HL-60 (cell line): ENCODE measurements around the gene ATG2B.

ENCODE experiments used
- DNase-seq, 2 experiments: peaks; one replicate each; pipeline ENCODE4 v3.0.0-alpha.2; 2010 to 2020; ENCODE audit warnings: low read depth in 1 of 2, low spot score in 1 of 2
- H3K27ac ChIP-seq: fragments of 250-450 bp; sonication (Bioruptor Pico); replicated peaks from 2 replicates; pipeline ENCODE4 v1.5.1; 2020; ENCODE audit warnings: mild to moderate bottlenecking, moderate library complexity
- H3K27me3 ChIP-seq: fragments of 250-450 bp; sonication (Bioruptor Pico); 2 replicates; pipeline ENCODE4 v1.5.1; 2021; ENCODE audit warnings: mild to moderate bottlenecking, moderate library complexity; ENCODE audit not compliant: insufficient read depth, poor library complexity, severe bottlenecking
- H3K4me3 ChIP-seq: replicated peaks from 2 replicates; pipeline ENCODE4 v1.5.1; 2011; ENCODE audit warnings: mild to moderate bottlenecking, control low read depth, low read length; ENCODE audit not compliant: insufficient read depth
- GABPA ChIP-seq: IDR thresholded peaks from 2 replicates; pipeline ENCODE4 v1.6.1; 2012; ENCODE audit warnings: low read depth
- POLR2AphosphoS5 ChIP-seq: IDR thresholded peaks from 2 replicates; pipeline ENCODE4 v1.6.1; 2012; ENCODE audit warnings: low read depth
- REST ChIP-seq: IDR thresholded peaks from 2 replicates; pipeline ENCODE4 v1.6.1; 2012; ENCODE audit warnings: low read depth; ENCODE audit not compliant: insufficient replicate concordance
- SPI1 ChIP-seq: IDR thresholded peaks from 2 replicates; pipeline ENCODE4 v1.6.1; 2012; ENCODE audit warnings: low read depth, mild to moderate bottlenecking, borderline replicate concordance
- TF ChIP-seq, protein P1 (sequence below): IDR thresholded peaks from one replicate; pipeline ENCODE4 v1.5.1; 2011; ENCODE audit warnings: low read length, control low read depth, inconsistent platforms; ENCODE audit not compliant: insufficient read depth

Gene ATG2B

DNA sequence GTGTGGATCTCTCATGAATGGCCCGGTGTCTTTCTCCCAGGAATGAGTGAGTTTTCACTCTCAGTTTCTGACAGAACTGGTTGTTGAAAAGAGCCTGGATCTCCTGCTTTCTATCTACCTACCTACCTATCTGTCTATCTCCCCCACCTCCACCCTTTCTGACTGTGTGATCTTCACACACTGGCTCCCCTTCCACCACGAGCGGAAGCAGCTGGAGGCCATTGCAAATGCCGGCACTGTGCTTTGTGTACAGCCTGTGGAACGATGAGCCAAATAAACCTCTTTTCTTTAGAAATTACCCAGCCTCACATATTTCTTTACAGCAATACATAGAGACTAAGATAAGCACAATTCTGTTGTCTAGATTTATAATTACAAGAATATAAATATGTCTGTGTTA, 7.4 kb upstream of the ATG2B start:
- Histone ChIP-seq H3K4me3 (no peak overlapping the region), H3K27me3 (no peaks in the 10 kb centered on the region), H3K27ac (no peak overlapping the region)
- no peak for DNase-seq
- TF ChIP-seq POLR2AphosphoS5: no peak
- no peak for TF ChIP-seq REST
- TF ChIP-seq SPI1: no peak
- TF ChIP-seq, protein P1, sequence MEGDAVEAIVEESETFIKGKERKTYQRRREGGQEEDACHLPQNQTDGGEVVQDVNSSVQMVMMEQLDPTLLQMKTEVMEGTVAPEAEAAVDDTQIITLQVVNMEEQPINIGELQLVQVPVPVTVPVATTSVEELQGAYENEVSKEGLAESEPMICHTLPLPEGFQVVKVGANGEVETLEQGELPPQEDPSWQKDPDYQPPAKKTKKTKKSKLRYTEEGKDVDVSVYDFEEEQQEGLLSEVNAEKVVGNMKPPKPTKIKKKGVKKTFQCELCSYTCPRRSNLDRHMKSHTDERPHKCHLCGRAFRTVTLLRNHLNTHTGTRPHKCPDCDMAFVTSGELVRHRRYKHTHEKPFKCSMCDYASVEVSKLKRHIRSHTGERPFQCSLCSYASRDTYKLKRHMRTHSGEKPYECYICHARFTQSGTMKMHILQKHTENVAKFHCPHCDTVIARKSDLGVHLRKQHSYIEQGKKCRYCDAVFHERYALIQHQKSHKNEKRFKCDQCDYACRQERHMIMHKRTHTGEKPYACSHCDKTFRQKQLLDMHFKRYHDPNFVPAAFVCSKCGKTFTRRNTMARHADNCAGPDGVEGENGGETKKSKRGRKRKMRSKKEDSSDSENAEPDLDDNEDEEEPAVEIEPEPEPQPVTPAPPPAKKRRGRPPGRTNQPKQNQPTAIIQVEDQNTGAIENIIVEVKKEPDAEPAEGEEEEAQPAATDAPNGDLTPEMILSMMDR: no peak
- TF ChIP-seq GABPA: no peak

GRCh38 chr14:96368534-96368933, 5.4 kb upstream of the ATG2B start:
- no peak for TF ChIP-seq REST
- TF ChIP-seq, protein P1: no peak
- no peak for TF ChIP-seq SPI1
- no peak for TF ChIP-seq GABPA
- TF ChIP-seq POLR2AphosphoS5: no peak
- no peaks in the 10 kb centered on the region for H3K27me3 ChIP-seq
- no peak overlapping the region for H3K27ac ChIP-seq
- no peak for DNase-seq
- no peak overlapping the region for H3K4me3 ChIP-seq

DNA sequence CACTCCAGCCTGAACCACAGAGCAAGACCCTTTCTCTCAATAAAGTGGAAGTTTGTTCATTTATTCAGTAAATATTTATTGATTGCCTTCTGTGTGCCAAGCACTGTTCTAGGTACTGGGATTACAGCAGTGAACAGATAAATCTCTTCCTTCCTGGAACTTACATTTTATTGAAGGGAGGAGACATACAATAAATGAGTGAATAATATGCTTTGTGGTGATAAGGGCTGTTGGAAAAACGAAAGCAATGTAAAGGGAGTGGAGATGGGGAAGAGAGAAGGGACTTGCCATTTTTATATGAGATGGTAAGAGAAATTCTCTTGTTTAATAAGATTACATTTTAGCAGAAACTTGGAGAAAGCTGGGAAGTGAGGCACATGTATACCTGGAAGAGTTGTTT, 1.8 kb upstream of the ATG2B start:
- no peaks in the 10 kb centered on the region for H3K27me3 ChIP-seq
- no peak for DNase-seq
- TF ChIP-seq POLR2AphosphoS5 (no peak), GABPA (no peak), REST (no peak), SPI1 (no peak)
- TF ChIP-seq, protein P1: no peak
- no peak overlapping the region for H3K27ac ChIP-seq
- H3K4me3 ChIP-seq: no peak overlapping the region
